LNCaP clone FGC (cell line): Measurements from ENCODE around the gene SLC32A1.

ENCODE experiments used
- DNase-seq: peaks from one replicate; pipeline ENCODE4 v3.0.0-alpha.2; 2011; ENCODE audit warnings: low read depth
- H3K4me3 ChIP-seq: 2 replicates; pipeline ENCODE4 v1.5.1; 2011; ENCODE audit warnings: mild to moderate bottlenecking, low read depth, low read length, control low read depth
- CTCF ChIP-seq: IDR thresholded peaks from 2 replicates; pipeline ENCODE4 v1.5.1; 2012; ENCODE audit warnings: mild to moderate bottlenecking; ENCODE audit not compliant: control insufficient read depth, insufficient read depth; ENCODE audit errors: extremely low read depth

Gene SLC32A1

GRCh38 chr20:38723848-38724625, at the start of gene SLC32A1:
Gene SLC32A1, plus strand, starts transcription at chr20:38724486. Its CDS starts 239 bp downstream, at chr20:38724725.
- TF ChIP-seq CTCF = no peak
- no peak within 1 kb of the TSS for H3K4me3 ChIP-seq
- no peak for DNase-seq

DNA sequence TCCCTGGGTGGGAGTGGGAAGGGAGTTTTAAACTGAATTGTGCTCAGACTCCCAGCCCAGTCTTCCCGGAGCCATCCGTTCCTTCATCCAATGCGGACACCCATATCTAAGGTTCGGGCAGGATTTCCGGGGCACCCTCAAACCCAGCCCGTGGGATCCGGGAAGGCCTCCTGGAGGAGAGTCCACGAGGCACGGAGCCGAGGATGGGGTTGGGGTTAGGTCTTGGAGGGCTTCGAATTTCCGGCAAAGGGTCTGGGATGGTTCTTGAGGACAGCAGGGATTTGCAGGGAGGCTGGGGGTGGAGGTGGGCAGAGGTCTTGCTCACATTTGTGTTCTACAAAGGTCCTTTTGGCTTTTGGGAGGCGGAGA, 49.5 kb upstream of the SLC32A1 start:
- DNase-seq = no peak
- TF ChIP-seq CTCF = no peak
- H3K4me3 ChIP-seq = no peak overlapping the region

GRCh38 chr20:38676576-38676975, 47.7 kb upstream of the SLC32A1 start:
- no peak for DNase-seq
- H3K4me3 ChIP-seq = no peak overlapping the region
- no peak for TF ChIP-seq CTCF

DNA sequence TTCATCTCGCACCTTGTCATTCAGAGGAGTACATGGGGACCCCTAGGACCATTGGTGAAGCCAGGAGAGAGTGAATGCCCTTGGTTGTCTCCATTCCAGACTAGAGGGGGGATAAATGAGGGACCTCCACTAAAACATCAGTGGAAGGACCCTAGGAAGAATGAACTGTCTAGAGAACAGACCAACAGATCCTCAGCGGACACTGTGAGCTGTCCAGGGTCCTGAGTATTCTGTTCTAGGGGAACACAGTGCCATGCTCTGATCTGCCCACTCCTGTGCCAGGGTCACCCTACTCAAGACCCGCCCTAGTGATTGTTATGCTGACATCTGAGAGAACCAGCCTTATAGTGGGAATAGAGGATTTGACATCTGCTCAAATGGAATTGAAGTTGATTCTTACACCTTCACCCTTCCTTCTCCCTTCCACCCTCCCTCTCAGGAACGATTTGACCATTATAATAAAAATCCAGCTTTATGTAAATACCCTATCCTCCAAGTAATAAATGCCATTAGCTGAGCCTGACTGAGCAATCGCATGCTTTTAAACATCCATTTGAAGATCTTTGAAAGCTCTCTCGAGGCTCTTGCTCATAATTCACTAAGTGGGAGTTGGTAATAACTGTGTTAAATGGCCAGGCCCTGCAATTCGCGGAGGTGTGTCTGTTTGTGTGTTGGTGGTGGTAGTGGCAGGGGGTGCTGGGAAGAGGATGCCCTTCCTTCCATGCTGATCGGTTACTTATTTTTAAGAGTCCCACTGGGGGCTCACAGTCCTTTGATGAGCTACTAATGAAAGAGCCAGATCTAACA, 43.6 kb upstream of the SLC32A1 start:
- H3K4me3 ChIP-seq = no peak overlapping the region
- no peak for TF ChIP-seq CTCF
- DNase-seq = peak; percentile 6

DNA sequence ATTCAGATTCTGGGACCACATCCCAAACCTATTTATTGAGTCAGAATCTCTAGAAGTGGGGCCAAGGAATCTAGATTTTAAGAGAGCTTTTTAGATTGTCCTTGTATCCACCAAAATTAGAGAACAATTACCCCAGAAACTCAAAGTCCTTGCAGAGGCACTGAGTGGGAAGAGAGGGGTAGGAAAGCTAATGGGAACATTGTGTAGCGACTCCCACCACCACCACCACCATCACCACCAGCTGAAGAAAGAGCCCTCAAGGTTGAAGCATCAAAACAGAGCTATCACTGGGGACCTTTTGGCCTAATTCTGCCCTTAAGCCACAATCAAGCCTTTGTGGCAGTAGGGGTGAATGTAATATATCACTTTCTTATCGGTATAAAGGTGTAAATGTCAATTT, 39.0 kb upstream of the SLC32A1 start:
- TF ChIP-seq CTCF = no peak
- DNase-seq = no peak
- no peak overlapping the region for H3K4me3 ChIP-seq

DNA sequence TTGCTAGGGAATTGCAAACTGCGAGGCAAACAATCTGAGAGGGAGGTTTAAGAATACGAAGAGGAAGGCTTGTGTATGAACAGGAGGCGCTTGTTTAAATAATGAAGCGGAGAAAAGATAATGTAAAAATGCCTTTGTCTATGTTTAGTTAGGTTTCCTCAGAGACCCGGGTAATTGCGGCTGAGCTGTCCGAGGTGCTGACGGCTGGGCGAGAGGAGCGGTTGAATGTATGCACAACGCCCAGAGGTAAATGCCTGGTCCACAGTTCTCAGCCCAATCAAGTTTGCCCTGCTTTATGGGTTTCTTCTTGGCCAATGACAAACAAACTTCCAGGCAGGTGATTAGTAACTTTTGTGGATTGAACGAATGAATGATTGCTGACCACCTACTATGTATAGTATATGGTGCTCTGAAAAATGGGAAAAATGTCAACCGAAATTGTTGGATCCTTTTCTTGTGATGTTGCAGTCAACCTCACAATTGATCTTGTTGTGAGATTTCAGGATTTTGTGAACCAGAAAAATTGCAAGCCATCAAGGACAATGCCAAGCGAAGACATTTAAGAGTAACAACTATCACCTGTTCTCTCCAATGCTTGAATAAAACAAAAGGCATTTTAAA, 38.3 kb upstream of the SLC32A1 start:
- DNase-seq = peak; percentile 10

More for the DNA sequence above, 38.3 kb upstream of the SLC32A1 start:
- TF ChIP-seq CTCF = no peak
- H3K4me3 ChIP-seq = no peak overlapping the region
